Muscle layer of duodenum (tissue), 2 donors: ENCODE data around the gene TFF2.

Experiments used
- H3K27ac ChIP-seq: one replicate; pipeline ENCODE4 v1.7.0; 2013; ENCODE audit warnings: mild to moderate bottlenecking, low read length
- H3K27me3 ChIP-seq: one replicate; pipeline ENCODE4 v1.7.0; 2013; ENCODE audit warnings: low read depth, mild to moderate bottlenecking, control low read depth, low read length
- H3K36me3 ChIP-seq, 2 donors: one replicate each; pipeline ENCODE4 v1.7.0; 2013; ENCODE audit warnings: low read length in 2 of 2, control low read depth in 1 of 2, mild to moderate bottlenecking in 1 of 2; ENCODE audit not compliant: insufficient read depth in 2 of 2, control insufficient read depth in 1 of 2
- H3K4me1 ChIP-seq, 2 donors: one replicate each; pipeline ENCODE4 v1.7.0; 2013; ENCODE audit warnings: low read length in 2 of 2, mild to moderate bottlenecking in 2 of 2, control low read depth in 1 of 2, moderate library complexity in 1 of 2; ENCODE audit not compliant: insufficient read depth in 2 of 2, control insufficient read depth in 1 of 2
- H3K4me3 ChIP-seq, 2 donors: one replicate each; pipeline ENCODE4 v1.7.0; 2013; ENCODE audit warnings: low read length in 2 of 2, low read depth in 1 of 2, mild to moderate bottlenecking in 1 of 2
- H3K9me3 ChIP-seq, 2 donors: one replicate each; pipeline ENCODE4 v1.7.0; 2013; ENCODE audit warnings: low read length in 2 of 2, control low read depth in 1 of 2, mild to moderate bottlenecking in 1 of 2; ENCODE audit not compliant: control insufficient read depth in 1 of 2
- donor health status: healthy.

Gene TFF2

GRCh38 chr21:42341776-42342542 lies 8.8 kb downstream of the TFF2 start:
- Histone ChIP-seq H3K9me3 (no peaks in the 10 kb centered on the region), H3K4me3 (no peak overlapping the region), H3K27ac (no peak overlapping the region), H3K4me1 (peaks cover 0 to 3% of the 10 kb centered on the region in 2 donors), H3K36me3 (no peaks in the 10 kb centered on the region), H3K27me3 (no peaks in the 10 kb centered on the region)

- Histone ChIP-seq H3K4me1 (peaks cover 0 to 7% of the 10 kb centered on the region in 2 donors), H3K36me3 (no peaks in the 10 kb centered on the region), H3K4me3 (no peak overlapping the region), H3K9me3 (no peaks in the 10 kb centered on the region), H3K27me3 (no peaks in the 10 kb centered on the region), H3K27ac (no peak overlapping the region)
These were observed 10.4 kb downstream of the TFF2 start for GRCh38 chr21:42340187-42341050.

- no peak overlapping the region for H3K4me3 ChIP-seq
- H3K4me1 ChIP-seq = peaks cover 0 to 7% of the 10 kb centered on the region in 2 donors
- no peaks in the 10 kb centered on the region for H3K9me3 ChIP-seq
- no peaks in the 10 kb centered on the region for H3K36me3 ChIP-seq
- H3K27ac ChIP-seq = no peak overlapping the region
- H3K27me3 ChIP-seq = no peaks in the 10 kb centered on the region
These were observed 11.8 kb downstream of the TFF2 start for GRCh38 chr21:42338729-42339715.

GRCh38 chr21:42337830-42338728 lies 12.7 kb downstream of the TFF2 start:
- Histone ChIP-seq H3K4me3 (no peak overlapping the region), H3K36me3 (no peaks in the 10 kb centered on the region), H3K27me3 (no peaks in the 10 kb centered on the region), H3K4me1 (peaks cover 0 to 7% of the 10 kb centered on the region in 2 donors), H3K9me3 (no peaks in the 10 kb centered on the region), H3K27ac (no peak overlapping the region)

GRCh38 chr21:42337276-42337675 lies 13.5 kb downstream of the TFF2 start:
- H3K9me3 ChIP-seq = no peaks in the 10 kb centered on the region
- H3K36me3 ChIP-seq = no peaks in the 10 kb centered on the region
- H3K27ac ChIP-seq = no peak overlapping the region
- peaks cover 0 to 7% of the 10 kb centered on the region in 2 donors for H3K4me1 ChIP-seq
- H3K4me3 ChIP-seq = no peak overlapping the region
- H3K27me3 ChIP-seq = no peaks in the 10 kb centered on the region

GRCh38 chr21:42336054-42336453 lies 14.7 kb downstream of the TFF2 start:
- no peak overlapping the region for H3K27ac ChIP-seq
- H3K4me3 ChIP-seq = no peak overlapping the region
- H3K27me3 ChIP-seq = no peaks in the 10 kb centered on the region
- H3K36me3 ChIP-seq = no peaks in the 10 kb centered on the region
- peaks cover 0 to 7% of the 10 kb centered on the region in 2 donors for H3K4me1 ChIP-seq
- H3K9me3 ChIP-seq = peaks cover 0 to 7% of the 10 kb centered on the region in 2 donors

- Histone ChIP-seq H3K4me1 (peaks cover 0 to 5% of the 10 kb centered on the region in 2 donors), H3K27ac (no peak overlapping the region), H3K27me3 (no peaks in the 10 kb centered on the region), H3K9me3 (peaks cover 0 to 9% of the 10 kb centered on the region in 2 donors), H3K36me3 (no peaks in the 10 kb centered on the region), H3K4me3 (no peak overlapping the region)
These were observed 18.1 kb downstream of the TFF2 start for GRCh38 chr21:42332557-42333317.

GRCh38 chr21:42331660-42332059 lies 19.1 kb downstream of the TFF2 start:
- no peaks in the 10 kb centered on the region for H3K36me3 ChIP-seq
- H3K9me3 ChIP-seq = peaks cover 0 to 9% of the 10 kb centered on the region in 2 donors
- no peak overlapping the region for H3K4me3 ChIP-seq
- H3K4me1 ChIP-seq = peaks cover 0 to 4% of the 10 kb centered on the region in 2 donors
- H3K27me3 ChIP-seq = no peaks in the 10 kb centered on the region
- no peak overlapping the region for H3K27ac ChIP-seq

GRCh38 chr21:42330380-42331371 lies 20.1 kb downstream of the TFF2 start:
- Histone ChIP-seq H3K4me3 (no peak overlapping the region), H3K4me1 (no peaks in the 10 kb centered on the region), H3K27ac (no peak overlapping the region), H3K27me3 (no peaks in the 10 kb centered on the region), H3K9me3 (peaks cover 0 to 9% of the 10 kb centered on the region in 2 donors), H3K36me3 (no peaks in the 10 kb centered on the region)
